ENCODE data around the gene TNS2. TPM values are rescaled to one million over a fixed set of nuclear protein-coding genes. Genes with fewer than 3 reads are reported as not detected.

The TNS2 gene, protein sequence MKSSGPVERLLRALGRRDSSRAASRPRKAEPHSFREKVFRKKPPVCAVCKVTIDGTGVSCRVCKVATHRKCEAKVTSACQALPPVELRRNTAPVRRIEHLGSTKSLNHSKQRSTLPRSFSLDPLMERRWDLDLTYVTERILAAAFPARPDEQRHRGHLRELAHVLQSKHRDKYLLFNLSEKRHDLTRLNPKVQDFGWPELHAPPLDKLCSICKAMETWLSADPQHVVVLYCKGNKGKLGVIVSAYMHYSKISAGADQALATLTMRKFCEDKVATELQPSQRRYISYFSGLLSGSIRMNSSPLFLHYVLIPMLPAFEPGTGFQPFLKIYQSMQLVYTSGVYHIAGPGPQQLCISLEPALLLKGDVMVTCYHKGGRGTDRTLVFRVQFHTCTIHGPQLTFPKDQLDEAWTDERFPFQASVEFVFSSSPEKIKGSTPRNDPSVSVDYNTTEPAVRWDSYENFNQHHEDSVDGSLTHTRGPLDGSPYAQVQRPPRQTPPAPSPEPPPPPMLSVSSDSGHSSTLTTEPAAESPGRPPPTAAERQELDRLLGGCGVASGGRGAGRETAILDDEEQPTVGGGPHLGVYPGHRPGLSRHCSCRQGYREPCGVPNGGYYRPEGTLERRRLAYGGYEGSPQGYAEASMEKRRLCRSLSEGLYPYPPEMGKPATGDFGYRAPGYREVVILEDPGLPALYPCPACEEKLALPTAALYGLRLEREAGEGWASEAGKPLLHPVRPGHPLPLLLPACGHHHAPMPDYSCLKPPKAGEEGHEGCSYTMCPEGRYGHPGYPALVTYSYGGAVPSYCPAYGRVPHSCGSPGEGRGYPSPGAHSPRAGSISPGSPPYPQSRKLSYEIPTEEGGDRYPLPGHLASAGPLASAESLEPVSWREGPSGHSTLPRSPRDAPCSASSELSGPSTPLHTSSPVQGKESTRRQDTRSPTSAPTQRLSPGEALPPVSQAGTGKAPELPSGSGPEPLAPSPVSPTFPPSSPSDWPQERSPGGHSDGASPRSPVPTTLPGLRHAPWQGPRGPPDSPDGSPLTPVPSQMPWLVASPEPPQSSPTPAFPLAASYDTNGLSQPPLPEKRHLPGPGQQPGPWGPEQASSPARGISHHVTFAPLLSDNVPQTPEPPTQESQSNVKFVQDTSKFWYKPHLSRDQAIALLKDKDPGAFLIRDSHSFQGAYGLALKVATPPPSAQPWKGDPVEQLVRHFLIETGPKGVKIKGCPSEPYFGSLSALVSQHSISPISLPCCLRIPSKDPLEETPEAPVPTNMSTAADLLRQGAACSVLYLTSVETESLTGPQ (N-terminal part only)
- 3.5 and 21.8 TPM in 2 replicates for total RNA-seq (ENCODE audit: low replicate concordance)
- long read RNA-seq, partial matches to known transcripts = 1 of 1 reads
- long read RNA-seq, other reads (novel, unspliced or antisense) = 0 of 1 reads

DNA sequence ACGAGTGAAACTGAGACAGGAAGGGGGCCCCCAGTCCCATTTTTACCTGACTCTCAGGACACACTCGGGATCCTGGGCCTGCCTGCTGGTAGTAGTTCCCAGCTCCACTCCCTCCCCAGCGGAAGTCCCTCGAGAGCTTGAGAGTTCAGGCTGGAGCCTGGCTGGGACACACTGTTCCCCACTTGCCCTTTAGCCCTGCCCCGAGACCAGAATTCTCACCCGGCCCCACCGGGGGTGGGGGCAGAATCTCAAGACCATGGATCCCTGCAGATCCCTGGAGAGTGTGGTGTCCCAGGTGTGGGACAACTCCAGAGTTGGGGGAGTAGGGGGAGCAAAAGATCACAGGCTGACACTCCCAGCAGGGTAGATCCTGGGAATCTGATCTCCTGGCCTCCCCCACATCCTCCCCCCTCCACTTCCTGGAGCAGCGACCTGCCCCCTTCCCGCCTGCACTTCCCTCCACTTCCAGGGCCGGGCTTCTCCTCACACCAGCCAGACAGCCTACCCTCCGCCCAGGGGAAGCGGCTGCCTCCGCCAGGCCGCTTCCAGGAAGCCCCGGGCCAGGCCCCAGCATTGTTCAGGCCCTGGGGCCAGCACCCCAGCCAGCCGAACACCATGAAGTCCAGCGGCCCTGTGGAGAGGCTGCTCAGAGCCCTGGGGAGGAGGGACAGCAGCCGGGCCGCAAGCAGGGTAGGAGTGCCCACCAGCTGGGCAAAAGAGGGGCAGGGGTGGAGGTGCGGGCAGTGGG is at the start of gene TNS2:
TNS2 (plus strand) TSS at position 495 of the 748 bp plus-strand sequence; CDS start at position 616, 121 bp downstream.
- TF ChIP-seq, protein P1, sequence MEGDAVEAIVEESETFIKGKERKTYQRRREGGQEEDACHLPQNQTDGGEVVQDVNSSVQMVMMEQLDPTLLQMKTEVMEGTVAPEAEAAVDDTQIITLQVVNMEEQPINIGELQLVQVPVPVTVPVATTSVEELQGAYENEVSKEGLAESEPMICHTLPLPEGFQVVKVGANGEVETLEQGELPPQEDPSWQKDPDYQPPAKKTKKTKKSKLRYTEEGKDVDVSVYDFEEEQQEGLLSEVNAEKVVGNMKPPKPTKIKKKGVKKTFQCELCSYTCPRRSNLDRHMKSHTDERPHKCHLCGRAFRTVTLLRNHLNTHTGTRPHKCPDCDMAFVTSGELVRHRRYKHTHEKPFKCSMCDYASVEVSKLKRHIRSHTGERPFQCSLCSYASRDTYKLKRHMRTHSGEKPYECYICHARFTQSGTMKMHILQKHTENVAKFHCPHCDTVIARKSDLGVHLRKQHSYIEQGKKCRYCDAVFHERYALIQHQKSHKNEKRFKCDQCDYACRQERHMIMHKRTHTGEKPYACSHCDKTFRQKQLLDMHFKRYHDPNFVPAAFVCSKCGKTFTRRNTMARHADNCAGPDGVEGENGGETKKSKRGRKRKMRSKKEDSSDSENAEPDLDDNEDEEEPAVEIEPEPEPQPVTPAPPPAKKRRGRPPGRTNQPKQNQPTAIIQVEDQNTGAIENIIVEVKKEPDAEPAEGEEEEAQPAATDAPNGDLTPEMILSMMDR (conservative IDR thresholded peaks at IDR 0.05) = no peak
- H3K4me3 Mint-ChIP-seq = peak within 1 kb of the TSS; percentile 77
- DNase-seq (ENCODE audit: extremely low spot score, unreplicated experiment) = no peak
- H3K27me3 Mint-ChIP-seq = no peaks in the 10 kb centered on the region
- H3K9me3 Mint-ChIP-seq = no peaks in the 10 kb centered on the region
- H3K4me1 Mint-ChIP-seq (ENCODE audit: unreplicated experiment) = peaks cover 47% of the 10 kb centered on the region
- peak within 1 kb of the TSS; percentile 76 for H3K27ac Mint-ChIP-seq
- no peaks in the 10 kb centered on the region for H3K36me3 Mint-ChIP-seq

DNA sequence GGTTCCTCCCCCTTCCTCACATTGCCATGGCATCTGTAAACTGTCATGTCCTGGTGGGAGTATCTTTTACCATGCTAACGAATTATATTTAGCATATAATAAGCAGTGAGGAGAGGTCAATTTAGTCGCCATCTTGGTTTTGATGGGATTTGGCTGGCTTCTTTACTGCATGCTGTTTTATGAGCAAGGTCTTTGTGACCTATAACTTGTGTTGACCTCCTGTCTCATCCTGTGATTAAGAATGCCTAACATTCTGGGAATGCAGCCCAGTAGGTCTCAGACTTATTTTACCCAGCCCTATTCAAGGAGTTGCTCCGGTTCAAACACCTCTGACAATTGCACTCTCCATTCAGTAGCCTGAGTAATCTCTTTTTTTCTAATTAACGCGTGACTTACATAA is 45.7 kb upstream of the TNS2 start:
- H3K9me3 Mint-ChIP-seq = no peaks in the 10 kb centered on the region
- peak overlapping the region; percentile 85 for H3K4me3 Mint-ChIP-seq
- peaks cover 10% of the 10 kb centered on the region for H3K36me3 Mint-ChIP-seq
- H3K27me3 Mint-ChIP-seq = peaks cover 4% of the 10 kb centered on the region
- peaks cover 28% of the 10 kb centered on the region for H3K4me1 Mint-ChIP-seq (ENCODE audit: unreplicated experiment)
- DNase-seq (ENCODE audit: extremely low spot score, unreplicated experiment) = no peak
- H3K27ac Mint-ChIP-seq = peak overlapping the region; percentile 78
- TF ChIP-seq, protein P1 (conservative IDR thresholded peaks at IDR 0.05) = no peak

DNA sequence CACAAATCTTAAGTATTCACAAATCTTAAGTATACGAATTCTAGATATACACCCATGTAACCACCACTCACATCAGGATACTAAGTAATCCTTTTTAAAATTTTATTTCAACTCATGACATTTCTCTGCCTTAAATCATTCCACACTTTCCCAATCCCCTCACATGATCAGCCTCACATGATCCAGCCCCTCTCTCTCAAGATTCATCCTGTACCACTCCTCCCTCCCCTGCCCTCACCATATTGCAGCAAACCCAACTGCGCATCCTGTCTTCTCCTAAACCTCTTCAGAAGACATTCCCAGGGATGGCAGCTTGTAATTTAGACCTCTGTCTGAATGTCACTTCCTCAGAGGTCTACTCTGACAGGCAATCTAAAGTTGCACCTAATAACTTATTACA is 45.3 kb upstream of the TNS2 start:
- H3K36me3 Mint-ChIP-seq = peaks cover 10% of the 10 kb centered on the region
- peak overlapping the region; percentile 78 for H3K27ac Mint-ChIP-seq
- peaks cover 4% of the 10 kb centered on the region for H3K27me3 Mint-ChIP-seq
- no peaks in the 10 kb centered on the region for H3K9me3 Mint-ChIP-seq
- TF ChIP-seq, protein P1 (conservative IDR thresholded peaks at IDR 0.05) = no peak
- peaks cover 28% of the 10 kb centered on the region for H3K4me1 Mint-ChIP-seq (ENCODE audit: unreplicated experiment)
- no peak for DNase-seq (ENCODE audit: extremely low spot score, unreplicated experiment)
- peak overlapping the region; percentile 85 for H3K4me3 Mint-ChIP-seq

DNA sequence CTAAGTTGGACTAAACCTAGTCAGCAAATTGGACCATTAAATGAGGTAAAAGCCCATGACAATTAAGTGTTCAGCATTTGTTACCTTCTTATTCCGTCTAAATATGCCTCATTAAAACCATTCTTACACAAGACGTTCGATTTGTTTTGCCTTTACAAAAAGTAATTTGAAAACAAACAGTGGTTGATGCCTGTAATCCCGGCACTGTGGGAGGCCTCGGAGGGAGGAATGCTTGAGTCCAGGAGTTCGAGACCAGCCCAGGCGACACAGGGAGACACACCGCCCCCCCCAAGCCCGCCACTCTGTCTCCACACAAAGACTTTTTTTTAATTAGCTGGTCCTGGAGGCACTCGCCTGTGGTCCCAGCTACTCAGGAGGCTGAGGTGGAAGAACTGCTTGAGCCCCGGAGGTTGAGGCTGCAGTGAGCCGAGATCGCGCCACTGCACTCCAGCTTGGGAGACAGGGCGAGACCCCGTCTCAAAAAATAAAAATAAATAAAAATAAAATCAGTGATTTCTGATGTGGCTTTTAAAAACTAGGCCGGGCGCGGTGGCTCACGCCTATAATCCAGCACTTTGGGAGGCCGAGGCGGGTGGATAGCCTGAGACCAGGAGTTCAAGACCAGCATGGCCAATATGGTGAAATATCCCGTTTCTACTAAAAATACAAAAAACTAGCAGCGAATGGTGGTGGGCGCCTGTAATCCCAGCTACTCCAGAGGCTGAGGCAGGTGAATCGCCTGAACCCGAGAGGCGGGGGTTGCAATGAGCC is 44.5 kb upstream of the TNS2 start:
- peaks cover 34% of the 10 kb centered on the region for H3K4me1 Mint-ChIP-seq (ENCODE audit: unreplicated experiment)
- TF ChIP-seq, protein P1 (conservative IDR thresholded peaks at IDR 0.05) = no peak
- peak overlapping the region; percentile 94 for H3K4me3 Mint-ChIP-seq
- no peaks in the 10 kb centered on the region for H3K27me3 Mint-ChIP-seq
- no peak for DNase-seq (ENCODE audit: extremely low spot score, unreplicated experiment)
- H3K9me3 Mint-ChIP-seq = no peaks in the 10 kb centered on the region
- H3K36me3 Mint-ChIP-seq = peaks cover 17% of the 10 kb centered on the region
- peak overlapping the region; percentile 99 for H3K27ac Mint-ChIP-seq
